WTC11 (cell line): ENCODE measurements around the gene CHST11. TPM values are rescaled to one million over a fixed set of nuclear protein-coding genes. Genes with fewer than 3 reads are reported as not detected.

Experiments used
- ATAC-seq: fragments of 200-7000 bp; cut with Tn5 transposase; 2 replicates; pipeline ENCODE4 v1.10.0; 2021; ENCODE audit warnings: mild to moderate bottlenecking, moderate library complexity
- CTCF ChIA-PET: fragments of 300-600 bp; sonication (Branson Sonifier 250); formaldehyde crosslinking; loops from one replicate; lab custom pipeline; 2021; ENCODE audit warnings: antibody characterized with exemption; lab: Charles Lee
- POLR2A ChIA-PET: fragments of 350-600 bp; sonication (Branson Sonifier 250); formaldehyde crosslinking; loops from one replicate; lab custom pipeline; 2021; ENCODE audit warnings: antibody characterized with exemption; lab: Charles Lee
- DNase-seq: peaks from one replicate; pipeline ENCODE4 v3.0.0; 2021; ENCODE audit warnings: low spot score
- H3K27ac Mint-ChIP-seq: 2 replicates; pipeline ENCODE4 v1.8.0; 2021; ENCODE audit warnings: mixed read lengths
- H3K27me3 Mint-ChIP-seq: 2 replicates; pipeline ENCODE4 v1.8.0; 2021; ENCODE audit warnings: low read depth, mild to moderate bottlenecking, moderate library complexity, mixed read lengths
- H3K36me3 Mint-ChIP-seq: 2 replicates; pipeline ENCODE4 v1.8.0; 2021; ENCODE audit warnings: mixed read lengths
- H3K4me1 Mint-ChIP-seq: 2 replicates; pipeline ENCODE4 v1.8.0; 2022; ENCODE audit warnings: mixed read lengths
- H3K4me3 Mint-ChIP-seq: 2 replicates; pipeline ENCODE4 v1.8.0; 2021; ENCODE audit warnings: mild to moderate bottlenecking, moderate library complexity, mixed read lengths
- H3K9me3 Mint-ChIP-seq: 2 replicates; pipeline ENCODE4 v1.8.0; 2021; ENCODE audit warnings: mixed read lengths
- AFF4 ChIP-seq: sonication (generic); formaldehyde crosslinking; IDR thresholded peaks from 2 replicates; pipeline ENCODE4 v1.8.1; 2023; ENCODE audit warnings: mild to moderate bottlenecking, missing genetic modification reagents, borderline replicate concordance
- CDX4 ChIP-seq: fragments of 250-450 bp; sonication (Bioruptor Pico); IDR thresholded peaks from 2 replicates; pipeline ENCODE4 v1.9.0; 2021; ENCODE audit warnings: moderate library complexity, mild to moderate bottlenecking, inconsistent platforms, borderline replicate concordance
- ERG ChIP-seq: fragments of 250-450 bp; sonication (Bioruptor Pico); IDR thresholded peaks from 2 replicates; pipeline ENCODE4 v1.8.0; 2021; ENCODE audit warnings: mild to moderate bottlenecking
- ETV6 ChIP-seq: sonication (generic); formaldehyde crosslinking; IDR thresholded peaks from 2 replicates; pipeline ENCODE4 v1.8.1; 2022; ENCODE audit warnings: mild to moderate bottlenecking, missing genetic modification reagents
- GRHL2 ChIP-seq: fragments of 250-450 bp; sonication (Bioruptor Pico); IDR thresholded peaks from 2 replicates; pipeline ENCODE4 v1.8.0; 2022; ENCODE audit warnings: mild to moderate bottlenecking, moderate library complexity; ENCODE audit not compliant: insufficient replicate concordance, severe bottlenecking
- HMGXB4 ChIP-seq: sonication (generic); formaldehyde crosslinking; IDR thresholded peaks from 2 replicates; pipeline ENCODE4 v1.8.1; 2023; ENCODE audit warnings: mild to moderate bottlenecking, moderate library complexity, missing genetic modification reagents
- MLX ChIP-seq: sonication (generic); formaldehyde crosslinking; IDR thresholded peaks from 2 replicates; pipeline ENCODE4 v1.8.1; 2023; ENCODE audit warnings: mild to moderate bottlenecking, missing genetic modification reagents, moderate library complexity
- NR1H2 ChIP-seq: sonication (generic); formaldehyde crosslinking; IDR thresholded peaks from 2 replicates; pipeline ENCODE4 v1.9.0; 2021; ENCODE audit warnings: mild to moderate bottlenecking, moderate library complexity, missing genetic modification reagents
- NR2C2 ChIP-seq: sonication (generic); formaldehyde crosslinking; IDR thresholded peaks from 2 replicates; pipeline ENCODE4 v1.8.0; 2022; ENCODE audit warnings: mild to moderate bottlenecking, missing genetic modification reagents
- OVOL2 ChIP-seq: fragments of 250-450 bp; sonication (Bioruptor Pico); IDR thresholded peaks from 2 replicates; pipeline ENCODE4 v1.9.0; 2021; ENCODE audit warnings: mild to moderate bottlenecking, borderline replicate concordance
- SMAD4 ChIP-seq: sonication (generic); formaldehyde crosslinking; IDR thresholded peaks from 2 replicates; pipeline ENCODE4 v1.8.0; 2022; ENCODE audit warnings: mild to moderate bottlenecking, missing genetic modification reagents
- ZNF425 ChIP-seq: fragments of 250-450 bp; sonication (Bioruptor Pico); conservative IDR thresholded peaks from 2 replicates; pipeline ENCODE4 v1.9.0; 2021; ENCODE audit warnings: mild to moderate bottlenecking
- total RNA-seq: library from RNA; stranded (reverse); gene quantifications from 3 replicates; pipeline ENCODE4 v1.2.3, GENCODE V29; 2021
- TF ChIP-seq, protein P1 (sequence below): sonication (generic); formaldehyde crosslinking; conservative IDR thresholded peaks from 2 replicates; pipeline ENCODE4 v1.8.1; 2023; ENCODE audit warnings: mild to moderate bottlenecking, low read depth, missing genetic modification reagents, moderate library complexity
- TF ChIP-seq, protein P2 (sequence below): sonication (generic); formaldehyde crosslinking; IDR thresholded peaks from 2 replicates; pipeline ENCODE4 v1.8.1; 2023; ENCODE audit warnings: mild to moderate bottlenecking, missing genetic modification reagents
- TF ChIP-seq, protein P3 (sequence below): fragments of 200-600 bp; IDR thresholded peaks from 2 replicates; pipeline ENCODE4 v1.8.0; 2022; ENCODE audit warnings: antibody characterized with exemption

Gene CHST11
- total RNA-seq, 1 experiment from 2014 or later: 24.2 TPM

DNA sequence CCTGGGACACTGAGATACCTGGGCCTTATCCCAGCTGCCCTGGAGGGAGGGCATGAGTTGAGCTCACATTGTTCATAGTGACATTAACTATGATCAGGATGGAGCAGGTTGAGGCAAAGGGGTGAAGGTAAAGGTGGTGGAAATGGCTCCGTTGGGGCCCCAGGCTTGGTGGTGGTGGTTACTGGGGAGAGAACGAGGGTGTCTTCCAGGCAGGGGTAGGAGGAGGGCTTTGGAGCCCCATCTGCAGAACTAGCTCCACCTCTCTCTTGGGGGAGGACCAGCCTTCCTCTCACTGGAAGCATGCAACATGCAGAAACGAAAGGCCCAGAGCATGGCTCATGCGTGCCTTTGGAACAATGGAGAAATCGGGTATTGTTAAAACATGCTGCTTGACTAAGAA is 284.3 kb downstream of the CHST11 start (continued):
- TF ChIP-seq AFF4 (CRISPR knock-in tag) (no peak), ETV6 (no peak), NR2C2 (CRISPR knock-in tag) (no peak), NR1H2 (CRISPR knock-in tag) (no peak), OVOL2 (no peak), GRHL2 (CRISPR knock-in tag) (no peak)
- TF ChIP-seq, protein P1, sequence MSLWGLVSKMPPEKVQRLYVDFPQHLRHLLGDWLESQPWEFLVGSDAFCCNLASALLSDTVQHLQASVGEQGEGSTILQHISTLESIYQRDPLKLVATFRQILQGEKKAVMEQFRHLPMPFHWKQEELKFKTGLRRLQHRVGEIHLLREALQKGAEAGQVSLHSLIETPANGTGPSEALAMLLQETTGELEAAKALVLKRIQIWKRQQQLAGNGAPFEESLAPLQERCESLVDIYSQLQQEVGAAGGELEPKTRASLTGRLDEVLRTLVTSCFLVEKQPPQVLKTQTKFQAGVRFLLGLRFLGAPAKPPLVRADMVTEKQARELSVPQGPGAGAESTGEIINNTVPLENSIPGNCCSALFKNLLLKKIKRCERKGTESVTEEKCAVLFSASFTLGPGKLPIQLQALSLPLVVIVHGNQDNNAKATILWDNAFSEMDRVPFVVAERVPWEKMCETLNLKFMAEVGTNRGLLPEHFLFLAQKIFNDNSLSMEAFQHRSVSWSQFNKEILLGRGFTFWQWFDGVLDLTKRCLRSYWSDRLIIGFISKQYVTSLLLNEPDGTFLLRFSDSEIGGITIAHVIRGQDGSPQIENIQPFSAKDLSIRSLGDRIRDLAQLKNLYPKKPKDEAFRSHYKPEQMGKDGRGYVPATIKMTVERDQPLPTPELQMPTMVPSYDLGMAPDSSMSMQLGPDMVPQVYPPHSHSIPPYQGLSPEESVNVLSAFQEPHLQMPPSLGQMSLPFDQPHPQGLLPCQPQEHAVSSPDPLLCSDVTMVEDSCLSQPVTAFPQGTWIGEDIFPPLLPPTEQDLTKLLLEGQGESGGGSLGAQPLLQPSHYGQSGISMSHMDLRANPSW: no peak

- DNase-seq: no peak
- Mint-ChIP-seq H3K4me1 (peaks cover 52% of the 10 kb centered on the region), H3K27ac (no peak overlapping the region), H3K4me3 (no peak overlapping the region), H3K9me3 (no peaks in the 10 kb centered on the region), H3K27me3 (no peaks in the 10 kb centered on the region), H3K36me3 (no peaks in the 10 kb centered on the region)
- ChIA-PET POLR2A (no interaction called here), CTCF (interaction anchor here (1.3 to 1.5 kb wide), 2 partner anchors 360 kb away, joined by 5 to 10 read pairs; no protein-coding TSS in a partner anchor)
- ATAC-seq: no peak
- TF ChIP-seq NR2C2 (CRISPR knock-in tag): no peak
- TF ChIP-seq ZNF425 (CRISPR knock-in tag): no peak
- TF ChIP-seq, protein P2, sequence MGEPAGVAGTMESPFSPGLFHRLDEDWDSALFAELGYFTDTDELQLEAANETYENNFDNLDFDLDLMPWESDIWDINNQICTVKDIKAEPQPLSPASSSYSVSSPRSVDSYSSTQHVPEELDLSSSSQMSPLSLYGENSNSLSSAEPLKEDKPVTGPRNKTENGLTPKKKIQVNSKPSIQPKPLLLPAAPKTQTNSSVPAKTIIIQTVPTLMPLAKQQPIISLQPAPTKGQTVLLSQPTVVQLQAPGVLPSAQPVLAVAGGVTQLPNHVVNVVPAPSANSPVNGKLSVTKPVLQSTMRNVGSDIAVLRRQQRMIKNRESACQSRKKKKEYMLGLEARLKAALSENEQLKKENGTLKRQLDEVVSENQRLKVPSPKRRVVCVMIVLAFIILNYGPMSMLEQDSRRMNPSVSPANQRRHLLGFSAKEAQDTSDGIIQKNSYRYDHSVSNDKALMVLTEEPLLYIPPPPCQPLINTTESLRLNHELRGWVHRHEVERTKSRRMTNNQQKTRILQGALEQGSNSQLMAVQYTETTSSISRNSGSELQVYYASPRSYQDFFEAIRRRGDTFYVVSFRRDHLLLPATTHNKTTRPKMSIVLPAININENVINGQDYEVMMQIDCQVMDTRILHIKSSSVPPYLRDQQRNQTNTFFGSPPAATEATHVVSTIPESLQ: no peak
- no peak for TF ChIP-seq SMAD4 (CRISPR knock-in tag)
- TF ChIP-seq, protein P3, sequence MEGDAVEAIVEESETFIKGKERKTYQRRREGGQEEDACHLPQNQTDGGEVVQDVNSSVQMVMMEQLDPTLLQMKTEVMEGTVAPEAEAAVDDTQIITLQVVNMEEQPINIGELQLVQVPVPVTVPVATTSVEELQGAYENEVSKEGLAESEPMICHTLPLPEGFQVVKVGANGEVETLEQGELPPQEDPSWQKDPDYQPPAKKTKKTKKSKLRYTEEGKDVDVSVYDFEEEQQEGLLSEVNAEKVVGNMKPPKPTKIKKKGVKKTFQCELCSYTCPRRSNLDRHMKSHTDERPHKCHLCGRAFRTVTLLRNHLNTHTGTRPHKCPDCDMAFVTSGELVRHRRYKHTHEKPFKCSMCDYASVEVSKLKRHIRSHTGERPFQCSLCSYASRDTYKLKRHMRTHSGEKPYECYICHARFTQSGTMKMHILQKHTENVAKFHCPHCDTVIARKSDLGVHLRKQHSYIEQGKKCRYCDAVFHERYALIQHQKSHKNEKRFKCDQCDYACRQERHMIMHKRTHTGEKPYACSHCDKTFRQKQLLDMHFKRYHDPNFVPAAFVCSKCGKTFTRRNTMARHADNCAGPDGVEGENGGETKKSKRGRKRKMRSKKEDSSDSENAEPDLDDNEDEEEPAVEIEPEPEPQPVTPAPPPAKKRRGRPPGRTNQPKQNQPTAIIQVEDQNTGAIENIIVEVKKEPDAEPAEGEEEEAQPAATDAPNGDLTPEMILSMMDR: no peak
- no peak for TF ChIP-seq ERG (CRISPR knock-in tag)
- no peak for TF ChIP-seq MLX (CRISPR knock-in tag)
- TF ChIP-seq CDX4: no peak
- TF ChIP-seq HMGXB4 (CRISPR knock-in tag): no peak
These were observed 285.0 kb downstream of the CHST11 start for GRCh38 chr12:104741497-104742367.
